SK-N-SH treated with all-trans-retinoic acid at 6 μM for 48 hours (cell line): ENCODE measurements around the gene PSMA6.

ENCODE experiments used
- CSDC2 ChIP-seq: fragments of 250-450 bp; sonication (Bioruptor Pico); IDR thresholded peaks from 2 replicates; pipeline ENCODE4 v1.5.0; 2020; ENCODE audit warnings: mild to moderate bottlenecking, moderate library complexity
- GLIS3 ChIP-seq: fragments of 250-450 bp; sonication (Bioruptor Pico); IDR thresholded peaks from 2 replicates; pipeline ENCODE4 v1.5.0; 2020; ENCODE audit warnings: mild to moderate bottlenecking, moderate library complexity
- OSR1 ChIP-seq: fragments of 250-450 bp; sonication (Bioruptor Pico); IDR thresholded peaks from 2 replicates; pipeline ENCODE4 v1.8.0; 2022; ENCODE audit warnings: moderate library complexity, mild to moderate bottlenecking, inconsistent platforms
- PPARA ChIP-seq: fragments of 250-450 bp; sonication (Bioruptor Pico); IDR thresholded peaks from 2 replicates; pipeline ENCODE4 v1.5.0; 2020; ENCODE audit warnings: mild to moderate bottlenecking, borderline replicate concordance
- RARB ChIP-seq: fragments of 250-450 bp; sonication (Bioruptor Pico); IDR thresholded peaks from 2 replicates; pipeline ENCODE4 v1.8.0; 2021; ENCODE audit warnings: mild to moderate bottlenecking, moderate library complexity
- TOX ChIP-seq: fragments of 250-450 bp; sonication (Bioruptor Pico); IDR thresholded peaks from 2 replicates; pipeline ENCODE4 v1.8.0; 2021; ENCODE audit warnings: mild to moderate bottlenecking, moderate library complexity, borderline replicate concordance
- ZC3H10 ChIP-seq: fragments of 250-450 bp; sonication (Bioruptor Pico); IDR thresholded peaks from 2 replicates; pipeline ENCODE4 v1.5.1; 2021; ENCODE audit warnings: mild to moderate bottlenecking, moderate library complexity
- ZFP30 ChIP-seq: fragments of 450-650 bp; formaldehyde crosslinking; IDR thresholded peaks from 2 replicates; pipeline ENCODE4 v1.5.0; 2022; ENCODE audit warnings: mild to moderate bottlenecking, moderate library complexity
- ZNF565 ChIP-seq: fragments of 450-650 bp; formaldehyde crosslinking; conservative IDR thresholded peaks from 2 replicates; pipeline ENCODE4 v1.5.0; 2020; ENCODE audit warnings: low read depth, mild to moderate bottlenecking, moderate library complexity
- TF ChIP-seq, protein P1 (sequence below): fragments of 250-450 bp; sonication (Bioruptor Pico); IDR thresholded peaks from 2 replicates; pipeline ENCODE4 v1.5.1; 2020; ENCODE audit warnings: low read depth, mild to moderate bottlenecking, moderate library complexity
- TF ChIP-seq, protein P2 (sequence below): fragments of 250-450 bp; sonication (Bioruptor Pico); IDR thresholded peaks from 2 replicates; pipeline ENCODE4 v1.8.0; 2020; ENCODE audit warnings: mild to moderate bottlenecking, moderate library complexity, borderline replicate concordance

DNA sequence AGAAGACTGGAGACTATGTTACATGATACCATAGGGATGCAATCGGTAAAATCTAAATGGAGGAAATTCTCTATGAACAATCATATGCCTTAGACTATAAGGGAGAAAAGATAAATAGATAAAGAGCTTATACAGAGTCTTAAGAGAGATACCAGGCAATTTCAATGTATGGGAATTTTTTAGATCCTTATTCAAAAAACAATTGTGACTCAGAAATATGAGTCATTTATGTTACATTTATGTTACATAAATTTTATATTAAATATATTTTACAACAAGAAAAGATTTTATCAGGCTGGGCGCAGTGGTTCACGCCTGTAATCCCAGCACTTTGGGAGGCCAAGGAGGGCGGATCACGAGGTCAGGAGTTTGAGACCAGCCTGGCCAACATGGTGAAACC, 36.5 kb upstream of the PSMA6 start:
- TF ChIP-seq RARB (no peak), CSDC2 (CRISPR knock-in tag) (no peak), GLIS3 (CRISPR knock-in tag) (no peak), TOX (CRISPR knock-in tag) (no peak), ZC3H10 (no peak), ZFP30 (CRISPR knock-in tag) (no peak), PPARA (CRISPR knock-in tag) (no peak), OSR1 (CRISPR knock-in tag) (no peak), ZNF565 (no peak)
- TF ChIP-seq, protein P1, sequence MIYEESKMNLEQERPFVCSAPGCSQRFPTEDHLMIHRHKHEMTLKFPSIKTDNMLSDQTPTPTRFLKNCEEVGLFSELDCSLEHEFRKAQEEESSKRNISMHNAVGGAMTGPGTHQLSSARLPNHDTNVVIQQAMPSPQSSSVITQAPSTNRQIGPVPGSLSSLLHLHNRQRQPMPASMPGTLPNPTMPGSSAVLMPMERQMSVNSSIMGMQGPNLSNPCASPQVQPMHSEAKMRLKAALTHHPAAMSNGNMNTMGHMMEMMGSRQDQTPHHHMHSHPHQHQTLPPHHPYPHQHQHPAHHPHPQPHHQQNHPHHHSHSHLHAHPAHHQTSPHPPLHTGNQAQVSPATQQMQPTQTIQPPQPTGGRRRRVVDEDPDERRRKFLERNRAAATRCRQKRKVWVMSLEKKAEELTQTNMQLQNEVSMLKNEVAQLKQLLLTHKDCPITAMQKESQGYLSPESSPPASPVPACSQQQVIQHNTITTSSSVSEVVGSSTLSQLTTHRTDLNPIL, result no peak
- TF ChIP-seq, protein P2, sequence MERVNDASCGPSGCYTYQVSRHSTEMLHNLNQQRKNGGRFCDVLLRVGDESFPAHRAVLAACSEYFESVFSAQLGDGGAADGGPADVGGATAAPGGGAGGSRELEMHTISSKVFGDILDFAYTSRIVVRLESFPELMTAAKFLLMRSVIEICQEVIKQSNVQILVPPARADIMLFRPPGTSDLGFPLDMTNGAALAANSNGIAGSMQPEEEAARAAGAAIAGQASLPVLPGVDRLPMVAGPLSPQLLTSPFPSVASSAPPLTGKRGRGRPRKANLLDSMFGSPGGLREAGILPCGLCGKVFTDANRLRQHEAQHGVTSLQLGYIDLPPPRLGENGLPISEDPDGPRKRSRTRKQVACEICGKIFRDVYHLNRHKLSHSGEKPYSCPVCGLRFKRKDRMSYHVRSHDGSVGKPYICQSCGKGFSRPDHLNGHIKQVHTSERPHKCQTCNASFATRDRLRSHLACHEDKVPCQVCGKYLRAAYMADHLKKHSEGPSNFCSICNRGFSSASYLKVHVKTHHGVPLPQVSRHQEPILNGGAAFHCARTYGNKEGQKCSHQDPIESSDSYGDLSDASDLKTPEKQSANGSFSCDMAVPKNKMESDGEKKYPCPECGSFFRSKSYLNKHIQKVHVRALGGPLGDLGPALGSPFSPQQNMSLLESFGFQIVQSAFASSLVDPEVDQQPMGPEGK (CRISPR knock-in tag), result no peak
